GM18519 (cell line): ENCODE results near the gene CC2D2B.
"Not testable (repeated sequence)": the region's sequence is repeated elsewhere in the genome, so short reads cannot be mapped to it uniquely, and the experiment has no call there.

ENCODE experiments used
- ATAC-seq: cut with Tn5 transposase; IDR thresholded peaks from one replicate; pipeline ENCODE4 v1.9.1; 2021; ENCODE audit warnings: mild to moderate bottlenecking, moderate library complexity; ENCODE audit not compliant: unreplicated experiment, low FRiP score

CC2D2B gene

GRCh38 chr10:96014473-96015102 lies 106.8 kb downstream of the CC2D2B start:
- ATAC-seq: no peak

- ATAC-seq: peak; percentile 54
Observed at GRCh38 chr10:96017191-96017687, 109.5 kb downstream of the CC2D2B start.

GRCh38 chr10:96021332-96021731 lies 113.6 kb downstream of the CC2D2B start:
- ATAC-seq: no peak

GRCh38 chr10:96022739-96023138 lies 115.0 kb downstream of the CC2D2B start:
- no peak for ATAC-seq

- no peak for ATAC-seq
Observed at GRCh38 chr10:96023168-96023567, 115.4 kb downstream of the CC2D2B start.

GRCh38 chr10:96025566-96025965 lies 117.8 kb downstream of the CC2D2B start:
- peak; percentile 51 for ATAC-seq

GRCh38 chr10:96034625-96035024 lies 126.8 kb downstream of the CC2D2B start:
- no peak for ATAC-seq

GRCh38 chr10:96038476-96039387 lies 131.0 kb downstream of the CC2D2B start:
- no peak for ATAC-seq

- ATAC-seq: no peak
Observed at GRCh38 chr10:96041146-96041545, 133.4 kb downstream of the CC2D2B start.

- peak; percentile 82 for ATAC-seq
Observed at GRCh38 chr10:96043033-96043892, 135.5 kb downstream of the CC2D2B start, which contains the start of gene CCNJ. TSS of gene CCNJ (plus strand) at chr10:96043583. CDS start at chr10:96044394, 811 bp downstream.

GRCh38 chr10:96043893-96044715 lies 136.3 kb downstream of the CC2D2B start:
- peak; percentile 9 for ATAC-seq

GRCh38 chr10:96044736-96045135 lies 137.0 kb downstream of the CC2D2B start:
- ATAC-seq: no peak

GRCh38 chr10:96046546-96046945 lies 138.8 kb downstream of the CC2D2B start:
- no peak for ATAC-seq

GRCh38 chr10:96047004-96047649 lies 139.4 kb downstream of the CC2D2B start:
- ATAC-seq: no peak

GRCh38 chr10:96047925-96048324 lies 140.2 kb downstream of the CC2D2B start:
- ATAC-seq: not testable (repeated sequence)

GRCh38 chr10:96049340-96049739 lies 141.6 kb downstream of the CC2D2B start:
- ATAC-seq: no peak

GRCh38 chr10:96053985-96054384 lies 146.2 kb downstream of the CC2D2B start:
- ATAC-seq: no peak

GRCh38 chr10:96056787-96057186 lies 149.0 kb downstream of the CC2D2B start:
- ATAC-seq: no peak

- no peak for ATAC-seq
Observed at GRCh38 chr10:96061232-96061631, 153.5 kb downstream of the CC2D2B start.
